ENCODE results near the gene ALKAL2.

The ALKAL2 gene

GRCh38 chr2:269356-270030, 18.4 kb downstream of the ALKAL2 start:
- no peak for DNase-seq

- no peak for DNase-seq
These were observed 19.6 kb downstream of the ALKAL2 start for GRCh38 chr2:268323-268722.

DNA sequence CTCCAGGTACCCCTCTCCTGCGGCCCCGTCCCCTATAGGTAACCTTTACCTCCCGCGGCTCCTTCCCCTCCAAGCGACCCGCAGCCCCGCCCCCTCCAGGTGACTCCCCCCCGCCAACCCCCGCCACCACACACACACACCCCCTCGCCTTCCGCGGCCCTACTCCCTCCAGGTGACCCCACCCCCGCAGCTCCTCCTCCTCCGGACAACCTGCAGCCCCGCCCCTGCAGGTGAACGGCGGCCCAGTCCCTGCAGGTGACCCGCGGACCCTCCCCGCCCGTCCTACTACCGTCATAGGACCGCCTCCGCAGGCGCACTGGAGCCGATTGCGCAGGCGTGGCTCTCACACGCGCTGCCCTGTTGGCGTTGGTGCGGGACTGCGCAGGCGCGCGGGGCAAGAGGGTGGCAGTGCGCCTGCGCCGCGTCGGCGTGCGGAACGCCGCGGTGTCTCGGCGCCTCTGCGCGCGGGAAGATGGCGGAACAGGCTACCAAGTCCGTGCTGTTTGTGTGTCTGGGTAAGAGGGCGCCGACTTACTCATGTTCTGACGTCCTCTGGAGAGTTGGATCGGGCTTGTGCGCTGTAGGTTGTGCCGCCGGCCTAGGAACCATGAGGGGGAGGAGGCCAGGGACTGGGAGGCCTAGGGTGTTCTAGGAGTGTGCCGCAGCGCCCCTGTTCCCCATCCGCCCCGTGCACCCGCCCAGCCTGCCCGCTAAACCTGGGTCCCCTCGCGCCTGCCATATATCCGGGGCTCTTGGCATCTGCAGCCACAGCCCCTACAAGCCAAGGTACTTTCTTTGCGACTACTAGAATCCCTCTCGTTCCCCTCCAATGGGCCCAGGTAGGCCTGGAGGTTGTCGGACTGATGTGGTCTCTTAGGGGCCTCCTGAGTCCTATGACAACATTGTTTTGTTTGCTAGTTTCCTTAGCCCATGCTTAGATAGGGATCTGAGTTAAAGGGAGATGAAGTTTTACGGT, 23.1 kb downstream of the ALKAL2 start, which contains the start of gene ACP1:
TSS of gene ACP1 (plus strand) at position 455 of the 976 bp plus-strand sequence. CDS start at position 473, 18 bp downstream.
- peak; percentile 94 to 95 for DNase-seq

DNA sequence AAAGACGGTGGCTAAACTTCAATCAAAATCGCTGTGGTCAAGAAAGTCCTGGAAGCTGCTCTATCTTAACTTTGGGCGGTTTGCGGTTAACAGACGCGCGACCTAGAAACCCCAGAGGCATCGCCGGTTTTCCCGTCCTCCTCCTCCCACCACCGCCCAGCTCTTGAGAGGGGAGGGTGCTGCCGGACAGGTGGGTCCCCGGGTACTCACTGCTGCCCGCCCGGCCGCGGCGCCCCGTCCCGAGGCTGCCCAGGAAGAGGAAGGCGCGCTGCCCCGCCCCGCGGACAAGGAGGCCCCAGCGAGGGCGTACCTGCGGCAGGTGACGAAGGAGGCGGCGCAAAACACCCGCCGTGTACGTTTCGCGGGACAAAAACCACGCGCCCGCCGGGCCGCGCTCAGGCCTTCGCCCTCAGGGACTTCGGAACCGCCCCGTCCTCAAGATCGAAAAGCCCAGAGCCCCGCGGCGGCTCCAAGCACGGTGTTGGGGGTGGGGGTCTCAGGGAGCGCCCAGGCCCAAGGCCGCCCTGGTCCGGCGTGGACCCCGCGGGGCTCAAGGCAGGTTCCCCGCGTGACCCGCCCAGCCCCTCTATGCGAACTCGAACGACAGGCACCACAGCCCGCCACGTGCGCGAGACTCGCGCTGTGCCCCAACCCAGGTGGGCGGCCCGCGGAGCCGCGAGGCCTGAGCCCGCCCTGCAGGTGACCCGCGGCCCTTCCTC, 24.0 kb downstream of the ALKAL2 start, which contains the start of gene SH3YL1:
TSS of gene SH3YL1 (minus strand) at position 259 of the 719 bp plus-strand sequence. CDS start at position 211, 48 bp downstream.
- DNase-seq: peak; percentile 49 to 56

GRCh38 chr2:263022-263738, 24.7 kb downstream of the ALKAL2 start:
- no peak for DNase-seq

DNA sequence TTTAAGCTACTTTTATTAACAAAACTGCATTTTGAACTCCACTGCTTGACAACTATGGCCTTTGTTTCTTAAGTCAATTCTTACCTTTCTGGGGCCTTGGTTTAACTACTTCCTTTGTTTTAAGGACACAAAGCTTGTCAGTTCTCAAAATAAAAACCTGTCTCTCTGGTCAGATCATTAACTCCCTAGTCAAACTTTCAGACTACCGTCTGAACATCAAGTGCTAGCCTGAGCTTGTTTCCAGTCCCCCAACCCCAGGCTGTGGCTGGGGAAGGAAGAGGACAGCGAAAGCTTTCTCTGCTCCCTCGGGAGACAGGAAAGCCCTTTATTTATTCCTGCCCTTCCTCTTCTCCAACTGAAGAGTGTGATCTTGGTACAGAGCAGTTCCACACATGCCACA, 25.8 kb downstream of the ALKAL2 start:
- DNase-seq: no peak

DNA sequence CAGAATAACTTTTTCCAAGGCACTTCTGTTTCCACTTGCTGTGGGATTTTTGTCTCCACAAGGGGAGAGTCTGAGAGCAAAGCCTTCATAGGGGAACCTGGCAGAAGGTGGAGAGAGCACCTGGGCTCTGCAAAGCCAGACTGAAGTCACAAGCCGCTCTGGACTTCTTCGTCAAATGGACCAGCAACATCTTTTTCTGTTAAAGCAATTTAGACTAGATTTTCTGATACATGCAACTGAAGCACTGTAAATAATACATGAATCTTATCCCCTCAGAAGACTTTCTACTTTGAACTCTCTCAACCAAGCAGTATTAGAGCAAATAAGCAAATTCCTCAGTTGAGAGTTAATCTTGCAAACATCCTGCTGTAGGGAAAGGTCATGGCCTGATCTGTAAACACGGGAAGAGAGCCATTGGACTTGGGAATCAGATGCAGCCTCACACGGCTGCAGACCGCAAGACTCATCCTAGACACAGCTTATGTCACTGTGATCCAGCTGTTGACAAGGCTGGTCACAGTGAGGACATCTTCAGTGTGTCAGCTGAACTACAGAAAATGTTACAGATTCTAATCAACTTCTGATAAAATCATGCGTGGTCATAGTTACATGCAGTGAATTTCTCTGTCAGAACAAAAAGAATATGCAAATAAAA, 27.3 kb downstream of the ALKAL2 start:
- DNase-seq: no peak

GRCh38 chr2:259789-260331, 28.0 kb downstream of the ALKAL2 start:
- DNase-seq: no peak

DNA sequence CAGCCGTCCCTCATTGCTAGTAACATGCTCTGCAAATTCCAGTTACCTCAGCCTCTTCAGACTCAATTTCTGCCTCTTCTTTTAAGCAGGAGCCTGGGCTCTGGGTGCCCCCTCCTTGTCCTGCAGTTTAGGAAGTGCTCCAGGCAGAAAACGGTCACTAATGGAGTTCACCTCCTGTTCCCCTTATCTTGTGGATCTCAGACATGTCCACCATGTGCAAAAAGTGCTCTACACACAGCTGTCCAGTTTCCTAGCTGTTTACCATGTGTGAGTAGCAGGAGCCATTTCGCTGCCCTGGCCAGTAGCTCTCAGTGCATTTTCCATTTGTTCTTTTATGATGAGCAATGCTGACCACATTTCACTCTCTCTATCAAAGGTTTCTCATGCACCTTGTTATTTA, 29.0 kb downstream of the ALKAL2 start:
- DNase-seq: no peak

DNA sequence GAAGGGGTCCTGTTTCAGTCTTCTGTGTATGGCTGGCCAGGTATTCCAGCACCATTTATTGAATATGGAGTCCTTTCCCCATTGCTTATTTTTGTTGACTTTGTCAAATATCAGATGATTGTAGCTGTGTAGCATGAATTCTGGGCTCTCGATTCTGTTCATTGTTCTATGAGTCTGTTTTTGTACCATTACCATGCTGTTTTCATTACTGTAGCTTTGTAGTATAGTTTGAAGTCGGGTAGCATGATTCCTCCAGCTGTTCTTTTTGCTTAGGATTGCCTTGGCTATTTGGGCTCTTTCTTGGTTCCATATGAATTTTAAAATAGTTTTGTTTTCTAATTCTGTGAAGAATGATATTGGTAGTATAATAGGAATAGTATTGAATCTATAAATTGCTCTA, 30.0 kb downstream of the ALKAL2 start:
- DNase-seq: no peak

GRCh38 chr2:257429-257828, 30.5 kb downstream of the ALKAL2 start:
- DNase-seq: no peak

- no peak for DNase-seq
These were observed 31.8 kb downstream of the ALKAL2 start for GRCh38 chr2:256094-256493.

GRCh38 chr2:255195-255594, 32.7 kb downstream of the ALKAL2 start:
- no peak for DNase-seq

GRCh38 chr2:254241-254640, 33.6 kb downstream of the ALKAL2 start:
- no peak for DNase-seq

GRCh38 chr2:253202-253638, 34.7 kb downstream of the ALKAL2 start:
- no peak for DNase-seq

DNA sequence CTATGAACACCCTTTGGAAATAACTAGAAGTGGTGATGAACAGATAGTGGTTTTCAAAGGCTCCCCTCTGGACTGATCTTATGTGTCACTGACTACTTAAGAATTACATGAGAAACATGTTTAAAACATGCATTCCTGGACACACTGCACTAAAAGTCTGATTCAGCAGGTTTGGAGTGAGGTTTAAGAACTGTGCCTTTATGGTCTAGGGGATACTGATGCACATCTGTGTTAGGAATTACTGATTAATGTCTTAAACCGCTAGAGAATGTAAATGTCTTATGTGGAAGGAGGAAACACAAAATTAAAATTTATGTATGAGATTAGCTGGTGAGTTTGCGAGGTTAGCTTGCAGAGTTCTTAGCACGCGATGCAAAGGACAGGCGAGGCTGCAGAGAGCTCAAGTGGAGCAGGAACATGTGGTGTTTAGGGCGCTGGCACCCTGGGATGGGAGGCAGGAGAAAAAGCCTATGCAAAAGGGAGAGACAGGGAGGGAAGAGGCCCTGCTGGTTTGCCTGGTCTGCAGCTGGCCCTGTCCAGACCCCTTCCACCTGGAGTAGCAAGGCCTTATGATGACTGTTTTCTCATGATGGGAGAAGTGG, 35.8 kb downstream of the ALKAL2 start:
- no peak for DNase-seq

DNA sequence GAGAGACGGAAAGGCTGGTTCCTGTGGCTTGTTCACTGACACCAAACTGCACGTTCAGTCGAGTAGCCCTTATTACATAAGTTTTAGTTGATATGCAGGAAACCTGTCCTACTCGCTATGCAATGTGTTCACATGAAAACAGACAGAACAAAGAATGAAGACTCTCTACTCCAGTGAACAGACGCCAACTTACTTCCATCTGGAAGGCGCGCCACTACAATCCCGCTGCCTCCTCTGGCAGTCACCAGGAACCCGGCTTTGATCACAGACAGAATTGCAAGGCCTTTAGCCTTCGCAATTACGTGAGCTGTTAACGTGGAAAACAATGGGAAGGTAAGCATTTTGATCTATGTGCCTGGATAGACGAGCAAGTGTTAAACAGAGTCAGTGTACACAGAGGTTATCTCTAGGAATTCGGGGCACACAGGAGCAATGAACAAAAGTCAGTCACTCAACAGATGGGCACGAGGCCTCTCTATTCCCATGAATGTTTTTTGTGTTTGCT, 38.3 kb downstream of the ALKAL2 start:
- no peak for DNase-seq

- no peak for DNase-seq
These were observed 39.2 kb downstream of the ALKAL2 start for GRCh38 chr2:248724-249123.

DNA sequence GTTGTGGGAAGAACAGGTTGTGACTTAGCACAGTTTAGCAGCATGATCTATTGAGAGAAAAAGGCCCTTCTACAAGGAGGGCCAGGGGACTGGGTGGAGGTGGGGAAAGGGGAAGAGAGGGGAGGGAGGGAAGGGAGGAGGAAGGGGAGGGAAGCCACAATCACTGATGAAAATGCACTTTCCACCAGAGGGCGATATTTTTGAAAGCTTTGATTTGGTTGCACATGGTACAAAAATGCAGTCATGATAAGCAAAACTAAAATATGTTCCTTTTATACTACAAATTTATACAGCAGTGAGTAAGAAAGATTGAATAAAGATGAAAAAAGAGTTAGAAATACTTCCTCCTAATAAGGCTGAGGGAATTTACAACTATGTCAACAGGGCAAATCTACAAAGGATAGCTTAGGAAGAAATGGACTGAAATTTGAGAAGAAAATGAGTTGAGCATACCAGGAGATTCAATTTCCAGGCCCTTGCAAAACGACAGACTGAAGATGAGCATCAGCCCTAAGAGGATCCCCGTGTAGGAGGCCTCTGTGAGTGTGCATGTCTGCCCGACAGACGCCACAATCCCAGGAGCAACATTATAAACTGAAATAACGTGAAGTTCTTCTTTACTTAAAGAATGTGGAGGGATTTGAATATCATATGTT, 41.3 kb downstream of the ALKAL2 start:
- no peak for DNase-seq

- no peak for DNase-seq
These were observed 43.3 kb downstream of the ALKAL2 start for GRCh38 chr2:244547-244946.

Data from stimulated activated CD4-positive, alpha-beta T cell treated with anti-CD3 and anti-CD28 coated beads, Interleukin-2, amount 100 ng/mL, for 24 hours (primary cell).